HG02623 (cell line): ENCODE data around the gene EMX2.

Experiments used
- ATAC-seq: cut with Tn5 transposase; IDR thresholded peaks from one replicate; pipeline ENCODE4 v1.9.1; 2021; ENCODE audit warnings: moderate library complexity; ENCODE audit not compliant: unreplicated experiment

EMX2 gene

GRCh38 chr10:117591043-117591442 is 48.5 kb downstream of the EMX2 start:
- ATAC-seq: no peak

GRCh38 chr10:117594722-117595121 is 52.2 kb downstream of the EMX2 start:
- ATAC-seq: no peak

GRCh38 chr10:117596706-117597105 is 54.2 kb downstream of the EMX2 start:
- ATAC-seq: no peak

DNA sequence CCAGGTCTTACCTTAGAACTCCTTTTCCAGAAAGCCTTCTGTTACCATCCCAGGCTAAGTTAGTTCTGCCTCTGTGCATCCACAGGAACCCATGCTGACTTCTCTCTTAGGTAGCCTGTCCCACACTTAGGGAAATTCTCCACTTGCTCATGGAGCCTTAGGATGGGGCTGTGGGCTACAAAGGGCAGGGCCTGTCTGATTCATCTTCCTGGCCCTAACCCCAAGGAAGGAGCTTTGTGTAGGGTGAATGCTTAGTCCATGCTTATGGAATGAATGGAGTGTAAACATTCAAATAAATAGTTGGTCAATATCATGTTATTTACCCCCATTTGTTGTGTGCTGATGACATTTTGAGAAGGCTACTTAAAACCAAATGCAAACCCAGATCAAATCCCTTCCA is 54.7 kb downstream of the EMX2 start:
- no peak for ATAC-seq
